Measurements from ENCODE around the gene SMCR8.
"Not testable (repeated sequence)": the region's sequence is repeated elsewhere in the genome, so short reads cannot be mapped to it uniquely, and the experiment has no call there.

The SMCR8 gene

GRCh38 chr17:18361837-18362697 is 47.0 kb downstream of the SMCR8 start:
- DNase-seq (ENCODE audit: low read depth) = no peak

DNA sequence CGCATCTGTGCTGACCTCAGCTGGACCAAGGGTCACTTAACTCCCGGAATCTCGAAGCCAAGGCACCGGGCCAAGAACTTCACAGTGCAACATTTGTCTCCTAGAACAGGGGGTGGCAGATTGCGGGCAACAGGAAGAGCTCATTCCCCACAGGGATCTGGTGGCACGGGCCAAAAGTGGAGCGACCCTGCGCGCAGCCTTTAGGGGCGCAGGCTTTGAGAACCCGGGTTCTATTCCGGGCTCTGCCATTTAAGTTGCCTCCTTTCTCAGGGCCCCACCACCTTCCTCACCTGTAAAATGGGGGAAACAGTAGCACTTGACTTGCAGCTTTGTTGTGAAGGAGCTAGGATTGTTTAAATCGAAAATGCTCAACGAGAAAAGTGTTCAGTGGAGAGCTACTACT is 47.6 kb downstream of the SMCR8 start:
- DNase-seq (ENCODE audit: low read depth) = no peak

- peak; percentile 84 for DNase-seq (ENCODE audit: low read depth)
Observed at GRCh38 chr17:18363101-18364049, 48.3 kb downstream of the SMCR8 start, which contains the start of gene SHMT1. TSS of gene SHMT1 (minus strand) at chr17:18363550. CDS start at chr17:18355981, 7,569 bp downstream.

- DNase-seq (ENCODE audit: low read depth) = no peak
Observed at GRCh38 chr17:18364166-18364565, 49.1 kb downstream of the SMCR8 start.

GRCh38 chr17:18368946-18369345 is 53.9 kb downstream of the SMCR8 start:
- no peak for DNase-seq (ENCODE audit: low read depth)

- DNase-seq (ENCODE audit: low read depth) = no peak
Observed at GRCh38 chr17:18370761-18371160, 55.7 kb downstream of the SMCR8 start.

GRCh38 chr17:18371455-18371854 is 56.4 kb downstream of the SMCR8 start:
- DNase-seq (ENCODE audit: low read depth) = no peak

DNA sequence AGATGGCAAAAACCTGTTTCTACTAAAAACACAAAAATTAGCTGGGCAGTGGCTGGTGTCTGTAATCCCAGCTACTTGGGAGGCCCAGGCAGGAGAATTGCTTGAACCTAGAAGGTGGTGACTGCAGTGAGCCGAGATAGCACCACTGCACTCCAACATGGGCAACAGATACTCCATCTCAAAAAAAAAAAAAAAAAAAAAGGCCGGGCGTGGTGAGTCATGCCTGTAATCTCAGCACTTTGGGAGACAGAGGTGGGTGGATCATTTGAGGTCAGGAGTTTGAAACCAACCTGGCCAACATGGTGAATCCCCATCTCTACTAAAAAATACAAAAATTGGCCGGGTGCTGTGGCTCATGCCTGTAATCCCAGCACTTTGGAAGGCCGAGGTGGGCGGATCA is 58.1 kb downstream of the SMCR8 start:
- not testable (repeated sequence) for DNase-seq (ENCODE audit: low read depth)

- no peak for DNase-seq (ENCODE audit: low read depth)
Observed at GRCh38 chr17:18374216-18374615, 59.1 kb downstream of the SMCR8 start.
